ENCODE data around the gene TRIP13.
"Not testable (repeated sequence)": the region's sequence is repeated elsewhere in the genome, so short reads cannot be mapped to it uniquely, and the experiment has no call there.

The TRIP13 gene

GRCh38 chr5:920321-920720 is 27.6 kb downstream of the TRIP13 start:
- DNase-seq (ENCODE audit: low spot score): no peak

GRCh38 chr5:921456-922435 is 29.1 kb downstream of the TRIP13 start:
- DNase-seq (ENCODE audit: low spot score): no peak

- DNase-seq (ENCODE audit: low spot score): no peak
Observed at GRCh38 chr5:922436-923280, 30.0 kb downstream of the TRIP13 start.

- DNase-seq (ENCODE audit: low spot score): peak; percentile 91
Observed at GRCh38 chr5:923281-923873, 30.7 kb downstream of the TRIP13 start.

- DNase-seq (ENCODE audit: low spot score): no peak
Observed at GRCh38 chr5:926417-927171, 33.9 kb downstream of the TRIP13 start.

- DNase-seq (ENCODE audit: low spot score): no peak
Observed at GRCh38 chr5:927172-928015, 34.7 kb downstream of the TRIP13 start.

- not testable (repeated sequence) for DNase-seq (ENCODE audit: low spot score)
Observed at GRCh38 chr5:929182-929581, 36.5 kb downstream of the TRIP13 start.

GRCh38 chr5:929596-929995 is 36.9 kb downstream of the TRIP13 start:
- no peak for DNase-seq (ENCODE audit: low spot score)

- DNase-seq (ENCODE audit: low spot score): no peak
Observed at GRCh38 chr5:930866-931265, 38.2 kb downstream of the TRIP13 start.

GRCh38 chr5:931570-932145 is 39.0 kb downstream of the TRIP13 start:
- no peak for DNase-seq (ENCODE audit: low spot score)

GRCh38 chr5:932151-932627 is 39.5 kb downstream of the TRIP13 start:
- peak; percentile 15 for DNase-seq (ENCODE audit: low spot score)

GRCh38 chr5:932628-933250 is 40.1 kb downstream of the TRIP13 start:
- DNase-seq (ENCODE audit: low spot score): peak; percentile 8

- no peak for DNase-seq (ENCODE audit: low spot score)
Observed at GRCh38 chr5:933251-933861, 40.7 kb downstream of the TRIP13 start.

- not testable (repeated sequence) for DNase-seq (ENCODE audit: low spot score)
Observed at GRCh38 chr5:933951-934350, 41.3 kb downstream of the TRIP13 start.

GRCh38 chr5:934381-934967 is 41.8 kb downstream of the TRIP13 start:
- DNase-seq (ENCODE audit: low spot score): not testable (repeated sequence)

GRCh38 chr5:935510-936084 is 42.9 kb downstream of the TRIP13 start:
- DNase-seq (ENCODE audit: low spot score): no peak

- DNase-seq (ENCODE audit: low spot score): peak; percentile 12
Observed at GRCh38 chr5:936149-937144, 43.8 kb downstream of the TRIP13 start.

Data from D341Med (cell line).